K562 (cell line): ENCODE results near the gene GPHN.

Source experiments
- FOXJ3 ChIP-seq: sonication (generic); formaldehyde crosslinking; IDR thresholded peaks from 2 replicates; pipeline ENCODE4 v1.4.0; 2020; ENCODE audit warnings: mild to moderate bottlenecking, missing genetic modification reagents
- FOXP1 ChIP-seq: sonication (generic); formaldehyde crosslinking; IDR thresholded peaks from 2 replicates; pipeline ENCODE4 v1.8.0; 2022; ENCODE audit warnings: mild to moderate bottlenecking, missing genetic modification reagents
- HDAC3 ChIP-seq: fragments of 450-650 bp; IDR thresholded peaks from 2 replicates; pipeline ENCODE4 v1.6.1; 2018; ENCODE audit warnings: borderline replicate concordance, mild to moderate bottlenecking, moderate library complexity; ENCODE audit not compliant: partially characterized antibody
- KAT8 ChIP-seq: fragments of 450-650 bp; IDR thresholded peaks from 2 replicates; pipeline ENCODE4 v1.6.1; 2016; ENCODE audit warnings: low read depth, mild to moderate bottlenecking
- MAFK ChIP-seq: IDR thresholded peaks from 2 replicates; pipeline ENCODE4 v1.6.1; 2011; ENCODE audit warnings: low read length, improper control_type of control experiment
- POLR2A ChIP-seq: fragments of 450-650 bp; conservative IDR thresholded peaks from 2 replicates; pipeline ENCODE4 v1.6.1; 2016
- SAP30 ChIP-seq: fragments of 200-600 bp; sonication (generic); IDR thresholded peaks from 2 replicates; pipeline ENCODE4 v1.6.1; 2012; ENCODE audit warnings: borderline replicate concordance, low read depth, mild to moderate bottlenecking, moderate library complexity, low read length, control low read depth, inconsistent platforms; ENCODE audit not compliant: insufficient read depth, poor library complexity, severe bottlenecking
- TARDBP ChIP-seq: fragments of 450-650 bp; IDR thresholded peaks from 2 replicates; pipeline ENCODE4 v1.6.1; 2016
- ZNF780A ChIP-seq: fragments of 250-450 bp; sonication (Bioruptor Pico); IDR thresholded peaks from 2 replicates; pipeline ENCODE4 v1.5.0; 2021; ENCODE audit warnings: mild to moderate bottlenecking
- TF ChIP-seq, protein P1 (sequence below), 3 experiments: IDR thresholded peaks in 2 of 3; conservative IDR thresholded peaks in 1 of 3; 2 replicates each; pipeline ENCODE4 v1.5.1; 2011 to 2012; ENCODE audit warnings: low read length in 3 of 3, mild to moderate bottlenecking in 3 of 3, control low read depth in 2 of 3, improper control_type of control experiment in 1 of 3, inconsistent platforms in 1 of 3, low read depth in 1 of 3, mixed read lengths in 1 of 3, moderate library complexity in 1 of 3; ENCODE audit not compliant: insufficient read depth in 2 of 3
- TF ChIP-seq, protein P2 (sequence below): fragments of 450-650 bp; formaldehyde crosslinking; IDR thresholded peaks from 2 replicates; pipeline ENCODE4 v1.4.0; 2022; ENCODE audit warnings: missing genetic modification characterization
- TF ChIP-seq, protein P3 (sequence below): sonication (generic); formaldehyde crosslinking; IDR thresholded peaks from 2 replicates; pipeline ENCODE4 v1.9.0; 2022; ENCODE audit warnings: mild to moderate bottlenecking, missing genetic modification reagents
- TF ChIP-seq, protein P4 (sequence below): sonication (generic); formaldehyde crosslinking; IDR thresholded peaks from 2 replicates; pipeline ENCODE4 v1.8.0; 2022; ENCODE audit warnings: mild to moderate bottlenecking, missing genetic modification reagents

DNA sequence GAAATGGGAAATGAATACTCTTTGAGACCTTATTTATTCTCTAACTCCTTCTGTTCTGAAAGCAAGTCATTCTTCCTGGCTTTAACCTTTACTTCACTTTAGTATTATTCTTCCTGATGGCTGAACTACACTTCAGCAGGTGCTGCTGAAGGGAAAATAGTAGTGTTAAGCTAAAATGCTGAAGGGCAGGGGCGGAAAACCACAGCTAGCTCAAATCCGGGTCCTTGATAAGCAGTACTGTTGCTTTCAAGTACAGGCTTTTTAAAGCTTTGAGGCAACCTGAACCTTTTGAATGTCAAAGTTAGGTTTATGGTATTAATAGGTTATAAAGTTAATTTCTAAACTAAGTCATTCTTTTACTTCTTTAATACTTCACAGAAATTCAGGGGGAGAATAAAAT lies 11.0 kb upstream of the GPHN start:
- TF ChIP-seq, protein P1, sequence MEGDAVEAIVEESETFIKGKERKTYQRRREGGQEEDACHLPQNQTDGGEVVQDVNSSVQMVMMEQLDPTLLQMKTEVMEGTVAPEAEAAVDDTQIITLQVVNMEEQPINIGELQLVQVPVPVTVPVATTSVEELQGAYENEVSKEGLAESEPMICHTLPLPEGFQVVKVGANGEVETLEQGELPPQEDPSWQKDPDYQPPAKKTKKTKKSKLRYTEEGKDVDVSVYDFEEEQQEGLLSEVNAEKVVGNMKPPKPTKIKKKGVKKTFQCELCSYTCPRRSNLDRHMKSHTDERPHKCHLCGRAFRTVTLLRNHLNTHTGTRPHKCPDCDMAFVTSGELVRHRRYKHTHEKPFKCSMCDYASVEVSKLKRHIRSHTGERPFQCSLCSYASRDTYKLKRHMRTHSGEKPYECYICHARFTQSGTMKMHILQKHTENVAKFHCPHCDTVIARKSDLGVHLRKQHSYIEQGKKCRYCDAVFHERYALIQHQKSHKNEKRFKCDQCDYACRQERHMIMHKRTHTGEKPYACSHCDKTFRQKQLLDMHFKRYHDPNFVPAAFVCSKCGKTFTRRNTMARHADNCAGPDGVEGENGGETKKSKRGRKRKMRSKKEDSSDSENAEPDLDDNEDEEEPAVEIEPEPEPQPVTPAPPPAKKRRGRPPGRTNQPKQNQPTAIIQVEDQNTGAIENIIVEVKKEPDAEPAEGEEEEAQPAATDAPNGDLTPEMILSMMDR (IDR thresholded peaks at IDR 0.05 in 2 of 3, conservative IDR thresholded peaks at IDR 0.05 in 1 of 3; ENCODE audit: insufficient read depth in 2 of 3, low read depth in 1 of 3, low read length in 3 of 3), result no peak
- TF ChIP-seq FOXJ3 (CRISPR knock-in tag) (no peak), ZNF780A (CRISPR knock-in tag) (no peak), TARDBP (no peak), POLR2A (no peak), HDAC3 (no peak), FOXP1 (no peak), SAP30 (no peak), KAT8 (no peak), MAFK (no peak)
- TF ChIP-seq, protein P2, sequence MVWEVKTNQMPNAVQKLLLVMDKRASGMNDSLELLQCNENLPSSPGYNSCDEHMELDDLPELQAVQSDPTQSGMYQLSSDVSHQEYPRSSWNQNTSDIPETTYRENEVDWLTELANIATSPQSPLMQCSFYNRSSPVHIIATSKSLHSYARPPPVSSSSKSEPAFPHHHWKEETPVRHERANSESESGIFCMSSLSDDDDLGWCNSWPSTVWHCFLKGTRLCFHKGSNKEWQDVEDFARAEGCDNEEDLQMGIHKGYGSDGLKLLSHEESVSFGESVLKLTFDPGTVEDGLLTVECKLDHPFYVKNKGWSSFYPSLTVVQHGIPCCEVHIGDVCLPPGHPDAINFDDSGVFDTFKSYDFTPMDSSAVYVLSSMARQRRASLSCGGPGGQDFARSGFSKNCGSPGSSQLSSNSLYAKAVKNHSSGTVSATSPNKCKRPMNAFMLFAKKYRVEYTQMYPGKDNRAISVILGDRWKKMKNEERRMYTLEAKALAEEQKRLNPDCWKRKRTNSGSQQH (CRISPR knock-in tag), result no peak
- TF ChIP-seq, protein P3, sequence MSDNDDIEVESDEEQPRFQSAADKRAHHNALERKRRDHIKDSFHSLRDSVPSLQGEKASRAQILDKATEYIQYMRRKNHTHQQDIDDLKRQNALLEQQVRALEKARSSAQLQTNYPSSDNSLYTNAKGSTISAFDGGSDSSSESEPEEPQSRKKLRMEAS (CRISPR knock-in tag), result no peak
- TF ChIP-seq, protein P4, sequence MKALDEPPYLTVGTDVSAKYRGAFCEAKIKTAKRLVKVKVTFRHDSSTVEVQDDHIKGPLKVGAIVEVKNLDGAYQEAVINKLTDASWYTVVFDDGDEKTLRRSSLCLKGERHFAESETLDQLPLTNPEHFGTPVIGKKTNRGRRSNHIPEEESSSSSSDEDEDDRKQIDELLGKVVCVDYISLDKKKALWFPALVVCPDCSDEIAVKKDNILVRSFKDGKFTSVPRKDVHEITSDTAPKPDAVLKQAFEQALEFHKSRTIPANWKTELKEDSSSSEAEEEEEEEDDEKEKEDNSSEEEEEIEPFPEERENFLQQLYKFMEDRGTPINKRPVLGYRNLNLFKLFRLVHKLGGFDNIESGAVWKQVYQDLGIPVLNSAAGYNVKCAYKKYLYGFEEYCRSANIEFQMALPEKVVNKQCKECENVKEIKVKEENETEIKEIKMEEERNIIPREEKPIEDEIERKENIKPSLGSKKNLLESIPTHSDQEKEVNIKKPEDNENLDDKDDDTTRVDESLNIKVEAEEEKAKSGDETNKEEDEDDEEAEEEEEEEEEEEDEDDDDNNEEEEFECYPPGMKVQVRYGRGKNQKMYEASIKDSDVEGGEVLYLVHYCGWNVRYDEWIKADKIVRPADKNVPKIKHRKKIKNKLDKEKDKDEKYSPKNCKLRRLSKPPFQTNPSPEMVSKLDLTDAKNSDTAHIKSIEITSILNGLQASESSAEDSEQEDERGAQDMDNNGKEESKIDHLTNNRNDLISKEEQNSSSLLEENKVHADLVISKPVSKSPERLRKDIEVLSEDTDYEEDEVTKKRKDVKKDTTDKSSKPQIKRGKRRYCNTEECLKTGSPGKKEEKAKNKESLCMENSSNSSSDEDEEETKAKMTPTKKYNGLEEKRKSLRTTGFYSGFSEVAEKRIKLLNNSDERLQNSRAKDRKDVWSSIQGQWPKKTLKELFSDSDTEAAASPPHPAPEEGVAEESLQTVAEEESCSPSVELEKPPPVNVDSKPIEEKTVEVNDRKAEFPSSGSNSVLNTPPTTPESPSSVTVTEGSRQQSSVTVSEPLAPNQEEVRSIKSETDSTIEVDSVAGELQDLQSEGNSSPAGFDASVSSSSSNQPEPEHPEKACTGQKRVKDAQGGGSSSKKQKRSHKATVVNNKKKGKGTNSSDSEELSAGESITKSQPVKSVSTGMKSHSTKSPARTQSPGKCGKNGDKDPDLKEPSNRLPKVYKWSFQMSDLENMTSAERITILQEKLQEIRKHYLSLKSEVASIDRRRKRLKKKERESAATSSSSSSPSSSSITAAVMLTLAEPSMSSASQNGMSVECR (CRISPR knock-in tag), result no peak
